ENCODE results near the gene BLTP3B. TPM values are rescaled to one million over a fixed set of nuclear protein-coding genes. Genes with fewer than 3 reads are reported as not detected.

Gene BLTP3B
- total and polyA plus RNA-seq, 4 donors = 11.0 to 36.8 (median 18.6) TPM

DNA sequence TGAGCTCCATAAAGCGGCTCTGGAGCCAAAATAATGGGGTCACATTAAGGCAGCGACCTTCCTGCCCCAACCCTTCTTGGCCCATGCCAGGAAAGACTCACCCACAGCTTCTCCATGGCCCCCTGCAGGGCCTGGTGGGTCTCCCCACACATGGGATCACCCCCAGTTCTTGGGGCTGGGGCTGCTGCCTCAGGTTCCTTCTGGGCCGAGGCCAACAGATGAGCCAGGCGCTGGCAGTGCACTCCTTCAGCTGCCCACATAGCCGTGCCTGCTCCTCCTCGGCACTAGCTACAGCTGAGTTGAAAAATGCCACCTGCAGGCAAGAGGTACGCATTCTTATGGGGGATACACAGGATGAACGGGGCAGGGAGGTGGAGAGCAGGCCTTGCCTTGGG lies 14.8 kb upstream of the BLTP3B start:
- 96% methylated on average over 8 of the region's 8 CpGs for WGBS
- no peaks in the 10 kb centered on the region for H3K36me3 ChIP-seq (ENCODE audit: control insufficient read depth in 4 of 4, insufficient read depth in 3 of 4, low read depth in 1 of 4, low read length in 3 of 4)
- TF ChIP-seq NR2F2 (IDR thresholded peaks at IDR 0.05) = no peak
- no peak for TF ChIP-seq HNF4A (conservative IDR thresholded peaks at IDR 0.05)
- no peak for TF ChIP-seq GABPA (IDR thresholded peaks at IDR 0.05 in 1 of 2, conservative IDR thresholded peaks at IDR 0.05 in 1 of 2)
- TF ChIP-seq, protein P1, sequence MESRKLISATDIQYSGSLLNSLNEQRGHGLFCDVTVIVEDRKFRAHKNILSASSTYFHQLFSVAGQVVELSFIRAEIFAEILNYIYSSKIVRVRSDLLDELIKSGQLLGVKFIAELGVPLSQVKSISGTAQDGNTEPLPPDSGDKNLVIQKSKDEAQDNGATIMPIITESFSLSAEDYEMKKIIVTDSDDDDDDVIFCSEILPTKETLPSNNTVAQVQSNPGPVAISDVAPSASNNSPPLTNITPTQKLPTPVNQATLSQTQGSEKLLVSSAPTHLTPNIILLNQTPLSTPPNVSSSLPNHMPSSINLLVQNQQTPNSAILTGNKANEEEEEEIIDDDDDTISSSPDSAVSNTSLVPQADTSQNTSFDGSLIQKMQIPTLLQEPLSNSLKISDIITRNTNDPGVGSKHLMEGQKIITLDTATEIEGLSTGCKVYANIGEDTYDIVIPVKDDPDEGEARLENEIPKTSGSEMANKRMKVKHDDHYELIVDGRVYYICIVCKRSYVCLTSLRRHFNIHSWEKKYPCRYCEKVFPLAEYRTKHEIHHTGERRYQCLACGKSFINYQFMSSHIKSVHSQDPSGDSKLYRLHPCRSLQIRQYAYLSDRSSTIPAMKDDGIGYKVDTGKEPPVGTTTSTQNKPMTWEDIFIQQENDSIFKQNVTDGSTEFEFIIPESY (IDR thresholded peaks at IDR 0.05) = no peak
- no peak overlapping the region for H3K27ac ChIP-seq (ENCODE audit: low read depth in 1 of 2, low read length in 2 of 2)
- H3K27me3 ChIP-seq (ENCODE audit: control insufficient read depth in 4 of 4, insufficient read depth in 4 of 4, low read length in 3 of 4) = no peaks in the 10 kb centered on the region
- H3K4me1 ChIP-seq (ENCODE audit: control insufficient read depth in 4 of 4, insufficient read depth in 4 of 4, low read length in 3 of 4) = peaks cover 0 to 3% (median 0%) of the 10 kb centered on the region in 4 donors
- H3K4me3 ChIP-seq (ENCODE audit: low read depth in 1 of 3, low read length in 3 of 3) = no peak overlapping the region
- no peak for DNase-seq (ENCODE audit: low spot score)
- no peak overlapping the region for H3K9ac ChIP-seq (ENCODE audit: low read depth in 1 of 2, low read length in 2 of 2)
- no peaks in the 10 kb centered on the region for H3K9me3 ChIP-seq (ENCODE audit: control insufficient read depth in 4 of 4, low read length in 3 of 4)

DNA sequence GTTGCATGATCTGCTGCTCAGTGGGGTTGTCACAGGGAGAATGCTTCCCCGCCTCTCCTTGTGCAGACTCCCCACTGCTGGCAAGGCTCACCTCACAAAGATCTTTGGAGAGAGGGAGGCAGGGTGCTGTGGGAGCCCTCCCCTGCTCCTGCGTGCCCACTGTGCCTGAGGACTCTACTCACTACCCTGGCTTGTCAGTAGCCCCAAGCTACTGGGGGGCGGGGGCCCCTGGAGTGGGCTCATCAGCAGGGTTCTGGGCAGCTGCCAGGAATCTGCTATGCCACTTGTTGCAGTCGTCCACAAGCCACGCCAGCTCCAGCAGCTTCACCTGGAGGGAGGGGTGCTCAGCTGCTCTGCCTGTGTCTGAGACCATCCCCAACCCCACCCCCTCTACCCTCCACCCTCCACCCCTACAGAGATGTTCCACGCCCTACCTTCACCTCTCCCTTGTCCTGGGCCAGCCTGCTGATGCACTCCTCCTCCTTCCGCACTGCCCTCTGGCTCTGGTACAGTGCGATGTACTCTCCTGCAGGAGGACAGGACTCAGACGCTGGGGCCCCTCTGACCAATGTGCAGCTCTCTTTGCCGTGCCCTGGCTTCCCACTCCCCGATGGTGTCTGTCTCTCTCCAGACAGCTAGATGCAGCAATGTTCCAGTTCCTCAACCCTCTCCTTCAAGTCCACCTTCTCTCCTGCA lies 14.2 kb upstream of the BLTP3B start:
- H3K9ac ChIP-seq (ENCODE audit: low read depth in 1 of 2, low read length in 2 of 2) = no peak overlapping the region
- no peaks in the 10 kb centered on the region for H3K9me3 ChIP-seq (ENCODE audit: control insufficient read depth in 4 of 4, low read length in 3 of 4)
- no peaks in the 10 kb centered on the region for H3K36me3 ChIP-seq (ENCODE audit: control insufficient read depth in 4 of 4, insufficient read depth in 3 of 4, low read depth in 1 of 4, low read length in 3 of 4)
- DNase-seq (ENCODE audit: low spot score) = no peak
- H3K4me1 ChIP-seq (ENCODE audit: control insufficient read depth in 4 of 4, insufficient read depth in 4 of 4, low read length in 3 of 4) = peaks cover 0 to 3% (median 0%) of the 10 kb centered on the region in 4 donors
- no peak overlapping the region for H3K4me3 ChIP-seq (ENCODE audit: low read depth in 1 of 3, low read length in 3 of 3)
- WGBS = 93% methylated on average over 11 of the region's 11 CpGs
- no peak for TF ChIP-seq JUND (IDR thresholded peaks at IDR 0.05)
- TF ChIP-seq EGR1 (IDR thresholded peaks at IDR 0.05; ENCODE audit: low read depth in 2 of 2) = no peak
- TF ChIP-seq RXRA (IDR thresholded peaks at IDR 0.05) = no peak
- no peak for TF ChIP-seq FOXA2 (IDR thresholded peaks at IDR 0.05)
- no peak for TF ChIP-seq NR2F2 (IDR thresholded peaks at IDR 0.05)
- TF ChIP-seq TAF1 (conservative IDR thresholded peaks at IDR 0.05) = no peak
- TF ChIP-seq, protein P2, sequence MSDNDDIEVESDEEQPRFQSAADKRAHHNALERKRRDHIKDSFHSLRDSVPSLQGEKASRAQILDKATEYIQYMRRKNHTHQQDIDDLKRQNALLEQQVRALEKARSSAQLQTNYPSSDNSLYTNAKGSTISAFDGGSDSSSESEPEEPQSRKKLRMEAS (IDR thresholded peaks at IDR 0.05) = no peak
- TF ChIP-seq, protein P3, sequence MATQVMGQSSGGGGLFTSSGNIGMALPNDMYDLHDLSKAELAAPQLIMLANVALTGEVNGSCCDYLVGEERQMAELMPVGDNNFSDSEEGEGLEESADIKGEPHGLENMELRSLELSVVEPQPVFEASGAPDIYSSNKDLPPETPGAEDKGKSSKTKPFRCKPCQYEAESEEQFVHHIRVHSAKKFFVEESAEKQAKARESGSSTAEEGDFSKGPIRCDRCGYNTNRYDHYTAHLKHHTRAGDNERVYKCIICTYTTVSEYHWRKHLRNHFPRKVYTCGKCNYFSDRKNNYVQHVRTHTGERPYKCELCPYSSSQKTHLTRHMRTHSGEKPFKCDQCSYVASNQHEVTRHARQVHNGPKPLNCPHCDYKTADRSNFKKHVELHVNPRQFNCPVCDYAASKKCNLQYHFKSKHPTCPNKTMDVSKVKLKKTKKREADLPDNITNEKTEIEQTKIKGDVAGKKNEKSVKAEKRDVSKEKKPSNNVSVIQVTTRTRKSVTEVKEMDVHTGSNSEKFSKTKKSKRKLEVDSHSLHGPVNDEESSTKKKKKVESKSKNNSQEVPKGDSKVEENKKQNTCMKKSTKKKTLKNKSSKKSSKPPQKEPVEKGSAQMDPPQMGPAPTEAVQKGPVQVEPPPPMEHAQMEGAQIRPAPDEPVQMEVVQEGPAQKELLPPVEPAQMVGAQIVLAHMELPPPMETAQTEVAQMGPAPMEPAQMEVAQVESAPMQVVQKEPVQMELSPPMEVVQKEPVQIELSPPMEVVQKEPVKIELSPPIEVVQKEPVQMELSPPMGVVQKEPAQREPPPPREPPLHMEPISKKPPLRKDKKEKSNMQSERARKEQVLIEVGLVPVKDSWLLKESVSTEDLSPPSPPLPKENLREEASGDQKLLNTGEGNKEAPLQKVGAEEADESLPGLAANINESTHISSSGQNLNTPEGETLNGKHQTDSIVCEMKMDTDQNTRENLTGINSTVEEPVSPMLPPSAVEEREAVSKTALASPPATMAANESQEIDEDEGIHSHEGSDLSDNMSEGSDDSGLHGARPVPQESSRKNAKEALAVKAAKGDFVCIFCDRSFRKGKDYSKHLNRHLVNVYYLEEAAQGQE (IDR thresholded peaks at IDR 0.05) = no peak
- no peak for TF ChIP-seq SP1 (IDR thresholded peaks at IDR 0.05)
- TF ChIP-seq RAD21 (IDR thresholded peaks at IDR 0.05) = no peak
- no peak for TF ChIP-seq YY1 (IDR thresholded peaks at IDR 0.05)
- TF ChIP-seq HNF4A (conservative IDR thresholded peaks at IDR 0.05) = no peak
- no peak for TF ChIP-seq FOXA1 (IDR thresholded peaks at IDR 0.05)
- TF ChIP-seq, protein P1 (IDR thresholded peaks at IDR 0.05) = no peak
- TF ChIP-seq, protein P4, sequence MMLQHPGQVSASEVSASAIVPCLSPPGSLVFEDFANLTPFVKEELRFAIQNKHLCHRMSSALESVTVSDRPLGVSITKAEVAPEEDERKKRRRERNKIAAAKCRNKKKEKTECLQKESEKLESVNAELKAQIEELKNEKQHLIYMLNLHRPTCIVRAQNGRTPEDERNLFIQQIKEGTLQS (IDR thresholded peaks at IDR 0.05) = no peak
- TF ChIP-seq GABPA (IDR thresholded peaks at IDR 0.05 in 1 of 2, conservative IDR thresholded peaks at IDR 0.05 in 1 of 2) = no peak
- TF ChIP-seq, protein P5, sequence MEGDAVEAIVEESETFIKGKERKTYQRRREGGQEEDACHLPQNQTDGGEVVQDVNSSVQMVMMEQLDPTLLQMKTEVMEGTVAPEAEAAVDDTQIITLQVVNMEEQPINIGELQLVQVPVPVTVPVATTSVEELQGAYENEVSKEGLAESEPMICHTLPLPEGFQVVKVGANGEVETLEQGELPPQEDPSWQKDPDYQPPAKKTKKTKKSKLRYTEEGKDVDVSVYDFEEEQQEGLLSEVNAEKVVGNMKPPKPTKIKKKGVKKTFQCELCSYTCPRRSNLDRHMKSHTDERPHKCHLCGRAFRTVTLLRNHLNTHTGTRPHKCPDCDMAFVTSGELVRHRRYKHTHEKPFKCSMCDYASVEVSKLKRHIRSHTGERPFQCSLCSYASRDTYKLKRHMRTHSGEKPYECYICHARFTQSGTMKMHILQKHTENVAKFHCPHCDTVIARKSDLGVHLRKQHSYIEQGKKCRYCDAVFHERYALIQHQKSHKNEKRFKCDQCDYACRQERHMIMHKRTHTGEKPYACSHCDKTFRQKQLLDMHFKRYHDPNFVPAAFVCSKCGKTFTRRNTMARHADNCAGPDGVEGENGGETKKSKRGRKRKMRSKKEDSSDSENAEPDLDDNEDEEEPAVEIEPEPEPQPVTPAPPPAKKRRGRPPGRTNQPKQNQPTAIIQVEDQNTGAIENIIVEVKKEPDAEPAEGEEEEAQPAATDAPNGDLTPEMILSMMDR (IDR thresholded peaks at IDR 0.05; ENCODE audit: low read depth, low read length, missing input control) = no peak
- H3K27me3 ChIP-seq (ENCODE audit: control insufficient read depth in 4 of 4, insufficient read depth in 4 of 4, low read length in 3 of 4) = no peaks in the 10 kb centered on the region
- no peak overlapping the region for H3K27ac ChIP-seq (ENCODE audit: low read depth in 1 of 2, low read length in 2 of 2)

Measured in liver (tissue), 9 donors.